ENCODE data around the gene FAM83D.

FAM83D gene

DNA sequence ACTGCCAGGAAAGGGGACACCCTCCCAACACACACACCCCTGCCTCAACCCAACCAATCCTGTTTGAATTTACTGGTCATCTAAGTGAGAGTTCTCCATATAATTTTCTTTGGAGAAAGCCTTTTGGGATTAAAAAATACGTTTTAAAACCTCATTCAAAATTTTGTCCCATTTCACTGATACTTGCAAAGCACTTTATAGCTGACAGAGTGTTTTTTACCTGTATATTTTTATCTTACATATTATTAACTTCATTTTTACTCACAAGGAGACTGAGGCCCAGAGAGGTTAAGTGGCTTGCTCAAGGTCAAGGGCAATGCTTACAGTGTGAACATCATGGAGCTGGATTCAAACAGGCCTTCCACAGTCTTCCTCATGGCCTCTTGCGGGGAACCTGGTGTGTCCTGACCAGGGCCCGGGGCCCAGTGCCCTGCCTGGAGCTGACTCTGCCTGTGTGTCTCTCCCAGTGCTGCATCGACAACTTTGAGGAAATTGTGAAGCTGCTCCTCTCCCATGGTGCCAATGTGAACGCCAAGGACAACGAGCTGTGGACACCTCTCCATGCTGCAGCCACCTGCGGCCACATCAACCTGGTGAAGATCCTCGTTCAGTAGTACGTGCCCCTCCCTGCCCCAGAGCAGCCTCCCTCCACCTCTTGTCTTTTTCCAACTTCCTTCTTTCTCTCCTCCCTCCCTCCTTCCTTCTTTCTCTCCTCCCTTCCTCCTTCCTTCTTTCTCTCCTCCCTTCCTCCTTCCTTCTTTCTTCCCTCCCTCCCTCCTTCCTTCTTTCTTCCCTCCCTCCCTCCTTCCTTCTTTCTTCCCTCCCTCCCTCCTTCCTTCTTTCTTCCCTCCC is 30.9 kb upstream of the FAM83D start:
- DNase-seq: no peak

DNA sequence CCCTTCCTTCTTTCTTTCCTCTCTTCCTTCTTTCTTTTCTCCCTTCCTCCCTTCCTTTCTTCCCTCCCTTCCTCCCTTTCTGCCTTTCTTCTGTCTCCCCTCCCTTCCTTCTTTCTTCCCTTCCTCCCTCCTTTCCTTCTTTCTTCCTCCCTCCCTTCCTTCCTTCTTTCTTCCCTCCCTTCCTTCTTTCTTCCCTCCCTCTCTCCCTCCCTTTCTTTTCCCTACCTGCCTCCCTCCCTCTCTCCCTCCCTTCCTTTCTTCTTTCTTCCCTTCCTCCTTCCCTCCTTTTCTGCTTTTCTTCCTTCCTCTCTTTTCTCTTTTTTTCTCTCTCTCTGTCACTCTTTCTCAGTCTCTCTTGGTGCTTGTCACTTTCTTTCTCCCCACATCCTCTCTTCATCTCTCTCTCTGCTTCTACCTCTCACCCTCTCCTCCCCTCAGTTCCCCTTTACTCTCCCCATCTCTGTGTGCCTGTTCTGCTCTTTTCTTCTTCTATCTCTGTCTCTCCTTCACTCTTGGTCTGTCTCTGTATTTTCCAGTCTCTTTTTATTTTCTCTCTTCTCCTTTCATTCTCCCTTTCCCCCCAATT is 30.1 kb upstream of the FAM83D start:
- no peak for DNase-seq

DNA sequence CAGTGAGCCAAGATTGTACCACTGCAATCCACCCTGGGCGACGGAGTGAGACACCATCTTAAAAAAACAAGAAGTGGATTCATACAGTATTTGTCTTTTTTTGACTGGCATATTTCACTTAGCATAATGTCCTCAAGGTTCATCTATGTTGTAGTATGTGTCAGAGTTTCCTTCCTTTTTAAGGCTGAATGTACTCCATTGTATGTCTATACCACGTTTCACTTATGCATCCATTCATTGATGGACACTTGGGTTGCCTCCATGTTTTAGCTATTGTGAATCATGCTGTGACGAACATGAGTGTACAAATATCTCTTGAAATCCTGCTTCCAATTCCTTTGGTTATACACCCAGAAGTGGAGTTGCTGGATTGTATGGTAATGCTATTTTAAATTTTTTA is 28.9 kb upstream of the FAM83D start:
- no peak for DNase-seq

DNA sequence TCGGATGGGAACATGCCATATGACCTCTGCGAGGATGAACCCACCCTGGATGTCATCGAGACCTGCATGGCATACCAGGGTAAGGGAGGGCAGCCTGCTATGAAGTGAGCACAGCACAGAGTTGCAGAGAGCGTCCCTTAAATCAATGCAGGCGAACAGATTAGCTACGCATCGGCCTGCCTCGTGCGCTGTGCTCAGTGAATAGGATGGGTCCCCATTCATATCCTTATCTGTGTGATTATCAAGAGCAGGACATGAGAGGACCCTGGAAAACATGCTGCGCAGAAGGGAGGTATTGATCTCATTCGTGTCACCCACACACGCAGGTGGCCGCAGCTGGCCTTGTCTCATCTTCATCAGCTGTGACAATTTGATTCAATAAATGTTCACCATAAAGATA is 25.6 kb upstream of the FAM83D start:
- DNase-seq: no peak

DNA sequence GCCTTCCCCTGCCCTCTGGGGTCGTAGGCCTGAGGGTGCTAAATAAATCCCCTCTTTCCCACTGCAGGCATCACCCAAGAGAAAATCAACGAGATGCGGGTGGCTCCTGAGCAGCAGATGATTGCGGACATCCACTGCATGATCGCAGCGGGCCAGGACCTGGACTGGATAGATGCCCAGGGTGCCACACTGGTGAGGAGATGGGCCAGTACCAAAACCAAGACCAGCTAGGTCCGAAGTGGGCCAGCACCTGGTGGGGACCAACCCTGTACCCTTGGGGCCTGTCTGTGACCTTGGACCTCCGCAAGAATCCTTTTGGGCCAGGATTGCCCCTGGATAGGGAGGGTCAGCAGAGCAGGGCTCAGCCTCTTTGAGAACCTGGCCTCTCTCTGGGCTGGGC is 23.6 kb upstream of the FAM83D start:
- no peak for DNase-seq

DNA sequence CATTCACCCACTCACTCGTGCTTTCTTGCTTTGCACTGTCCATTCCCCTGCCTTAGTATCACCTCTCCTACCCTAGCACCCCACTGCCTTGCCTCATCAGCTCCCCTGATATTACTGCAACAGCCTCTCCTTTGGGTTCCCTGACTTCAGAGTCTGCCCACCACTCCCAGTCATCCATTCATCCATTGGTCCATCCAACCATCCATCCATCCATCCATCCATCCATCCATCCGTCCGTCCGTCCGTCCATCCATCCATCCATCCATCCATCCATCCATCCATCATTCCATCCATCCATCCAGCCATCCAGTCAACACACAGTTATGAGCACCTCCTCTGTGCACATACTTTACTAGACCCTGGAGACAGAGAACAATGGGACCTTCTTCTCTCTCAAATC is 22.9 kb upstream of the FAM83D start:
- no peak for DNase-seq

DNA sequence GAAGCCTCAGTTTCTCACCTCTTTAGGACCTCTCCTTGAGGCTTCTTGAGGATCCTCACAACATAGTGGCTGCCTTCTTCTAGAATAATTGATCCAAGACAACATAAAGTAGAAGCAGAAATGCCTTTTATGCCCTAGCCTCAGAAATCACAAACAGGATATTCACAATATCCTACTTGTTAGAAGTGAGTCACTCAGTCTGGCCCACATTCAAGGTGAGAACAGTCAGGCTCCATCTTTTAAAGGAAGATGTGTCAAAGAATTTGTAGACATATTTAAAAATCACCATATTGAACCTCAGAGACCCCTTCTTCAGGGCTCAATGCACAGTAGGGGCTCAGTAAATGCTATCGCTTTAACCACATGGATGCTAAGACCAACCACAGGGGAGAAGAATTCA is 20.8 kb upstream of the FAM83D start:
- no peak for DNase-seq

DNA sequence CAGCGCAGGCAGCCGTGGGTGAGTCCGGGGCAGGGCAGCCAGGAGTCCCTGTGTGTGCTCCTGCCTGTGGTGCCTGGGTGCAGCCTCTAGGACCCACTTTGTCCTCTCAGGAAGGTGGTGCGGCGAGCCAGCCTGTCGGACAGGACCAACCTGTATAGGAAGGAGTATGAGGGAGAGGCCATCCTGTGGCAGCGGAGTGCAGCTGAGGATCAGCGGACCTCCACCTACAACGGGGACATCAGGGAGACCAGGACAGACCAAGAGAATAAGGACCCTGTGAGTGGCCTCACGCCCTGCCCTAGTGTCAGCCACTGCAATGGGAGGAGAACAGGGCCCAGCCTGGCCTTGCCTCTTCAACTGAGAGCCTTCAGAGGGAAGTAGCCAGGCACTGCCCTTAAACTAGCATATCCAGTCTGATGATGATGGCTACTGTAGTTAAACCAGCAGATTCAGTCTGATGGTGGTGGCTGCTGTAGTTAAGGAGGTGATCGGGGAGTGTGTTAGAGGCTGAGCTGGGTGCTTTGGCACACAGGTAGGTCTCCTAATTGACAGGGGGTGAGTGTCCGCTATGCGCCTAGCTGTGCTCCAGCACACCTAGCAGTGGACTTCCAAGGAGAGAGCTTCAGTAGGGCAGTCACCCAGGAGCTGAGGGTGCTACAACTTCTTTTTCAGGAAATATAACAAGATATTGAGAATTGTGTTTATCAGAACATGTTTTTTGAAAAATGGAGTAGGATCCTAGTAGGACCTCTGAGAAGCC is 18.1 kb upstream of the FAM83D start:
- no peak for DNase-seq

DNA sequence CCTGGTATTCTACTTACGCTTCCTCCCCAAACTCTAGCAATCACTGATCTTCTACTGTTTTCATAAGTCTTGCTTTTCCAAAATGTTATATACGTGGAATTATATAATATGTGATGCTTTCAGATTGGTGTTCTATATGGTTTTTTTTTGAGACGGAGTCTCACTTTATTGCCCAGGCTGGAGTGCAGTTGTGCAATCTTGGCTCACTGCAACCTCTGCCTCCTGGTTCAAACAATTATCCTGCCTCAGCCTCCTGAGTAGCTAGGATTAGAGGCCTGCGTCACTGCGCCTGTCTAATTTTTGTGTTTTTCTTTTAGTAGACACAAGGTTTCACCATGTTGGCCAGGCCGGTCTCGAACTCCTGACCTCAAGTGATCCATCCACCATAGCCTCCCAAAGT is 10.9 kb upstream of the FAM83D start:
- DNase-seq: no peak

DNA sequence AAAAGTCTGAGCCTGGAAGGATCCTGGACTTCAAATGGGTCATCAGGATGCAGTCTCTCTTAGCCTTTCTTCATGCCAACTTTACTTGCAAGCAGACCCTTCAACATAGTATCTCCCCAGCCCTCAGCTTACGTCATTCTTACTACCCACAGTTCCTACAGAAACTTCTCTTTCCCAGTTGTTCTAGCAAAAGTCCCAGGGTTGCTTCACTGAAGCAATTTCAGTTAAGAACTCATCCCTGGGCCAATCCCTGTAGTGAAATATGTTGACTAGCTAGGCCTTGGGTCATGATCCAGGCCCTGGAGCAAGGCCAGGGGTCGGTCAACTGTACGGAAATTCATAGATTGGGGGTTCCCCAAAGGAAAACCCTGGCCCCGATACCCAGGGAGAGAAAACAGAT is 8.6 kb upstream of the FAM83D start:
- DNase-seq: no peak

DNA sequence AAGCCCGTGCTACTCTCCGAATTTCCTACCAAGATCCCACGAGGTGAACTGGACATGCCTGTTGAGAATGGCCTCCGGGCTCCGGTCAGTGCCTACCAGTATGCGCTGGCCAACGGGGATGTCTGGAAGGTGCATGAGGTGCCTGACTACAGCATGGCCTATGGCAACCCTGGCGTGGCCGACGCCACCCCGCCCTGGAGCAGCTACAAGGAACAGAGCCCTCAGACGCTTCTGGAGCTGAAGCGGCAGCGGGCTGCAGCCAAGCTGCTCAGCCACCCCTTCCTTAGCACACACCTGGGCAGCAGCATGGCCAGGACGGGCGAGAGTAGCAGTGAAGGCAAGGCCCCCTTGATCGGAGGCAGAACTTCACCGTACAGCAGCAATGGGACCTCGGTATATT is 8.0 kb upstream of the FAM83D start:
- no peak for DNase-seq

DNA sequence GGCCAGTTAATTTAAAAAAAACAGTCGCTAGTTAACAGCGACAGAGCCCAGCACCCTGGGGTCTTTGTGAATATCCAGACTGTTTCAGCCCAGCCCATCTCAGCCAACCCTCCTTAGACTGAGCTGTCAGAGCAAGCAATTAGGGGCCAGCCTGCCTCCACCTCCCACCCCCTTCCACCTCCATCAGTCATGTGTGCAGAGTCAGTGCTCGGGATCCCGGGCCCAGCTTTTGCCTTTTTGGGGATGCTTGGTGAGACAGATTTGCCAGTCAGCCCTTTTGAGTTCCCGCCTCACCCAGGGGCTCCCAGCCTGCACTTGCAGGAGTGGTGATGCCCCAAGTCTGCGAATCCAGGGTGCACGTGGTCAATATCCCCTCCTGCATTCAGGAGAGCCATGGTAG is 6.5 kb upstream of the FAM83D start:
- DNase-seq: no peak

DNA sequence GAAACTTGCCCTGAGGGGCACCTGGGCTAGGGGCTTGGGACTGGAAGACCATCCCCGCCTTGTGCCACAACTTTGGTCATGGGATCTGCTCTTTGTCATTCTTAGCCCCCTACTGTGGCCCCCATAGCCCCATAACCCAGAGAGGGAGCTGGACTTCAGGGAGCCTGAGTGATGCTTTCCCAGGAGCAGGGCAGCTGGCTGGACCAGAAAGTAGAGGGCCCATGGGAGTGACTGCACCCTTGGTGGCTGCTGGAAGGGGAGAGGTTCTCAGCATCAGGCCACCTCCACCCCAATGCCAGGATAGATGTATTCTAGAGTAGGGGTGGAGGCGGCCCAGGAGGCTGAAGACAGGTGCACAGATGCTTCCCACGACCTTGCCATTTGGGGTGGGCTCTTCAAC is 5.8 kb upstream of the FAM83D start:
- DNase-seq: no peak

DNA sequence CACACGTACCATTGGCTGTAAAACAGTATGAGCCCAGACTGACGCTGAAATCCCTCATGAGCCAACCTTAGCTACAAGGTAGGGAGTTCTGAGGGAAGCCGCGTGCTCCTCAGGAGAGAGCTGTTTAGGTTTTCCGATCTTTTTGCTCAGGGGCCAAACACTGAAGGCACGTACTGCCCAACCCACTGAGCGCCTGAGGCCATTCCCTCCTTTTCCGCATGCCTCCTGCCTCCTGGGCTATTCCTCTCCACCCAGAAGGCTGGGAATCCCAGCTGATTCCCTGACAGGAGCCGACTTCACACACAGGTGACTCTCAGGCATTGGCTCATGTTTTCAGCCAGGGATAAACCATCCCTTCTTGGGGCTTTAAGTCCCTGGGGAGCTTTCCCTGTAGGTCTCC is 5.4 kb upstream of the FAM83D start:
- DNase-seq: no peak

DNA sequence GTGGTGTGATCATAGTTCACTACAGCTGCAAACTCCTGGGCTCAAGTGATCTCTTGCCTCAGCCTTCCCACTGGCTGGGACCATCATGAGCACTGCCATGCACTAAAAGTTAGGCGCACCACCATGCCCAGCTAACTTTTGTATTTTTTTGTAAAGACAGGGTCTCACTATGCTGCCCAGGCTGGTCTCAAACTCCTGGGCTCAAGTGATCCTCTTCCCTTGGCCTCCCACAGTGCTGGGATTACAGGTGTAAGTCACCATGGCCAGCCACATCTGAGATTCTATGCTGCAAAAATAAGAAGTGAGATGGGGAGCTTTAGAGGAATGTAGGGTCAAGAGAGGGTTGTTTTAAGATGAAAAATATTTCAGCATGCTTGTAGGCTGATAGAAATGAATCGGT is 1.5 kb upstream of the FAM83D start:
- no peak for DNase-seq

DNA sequence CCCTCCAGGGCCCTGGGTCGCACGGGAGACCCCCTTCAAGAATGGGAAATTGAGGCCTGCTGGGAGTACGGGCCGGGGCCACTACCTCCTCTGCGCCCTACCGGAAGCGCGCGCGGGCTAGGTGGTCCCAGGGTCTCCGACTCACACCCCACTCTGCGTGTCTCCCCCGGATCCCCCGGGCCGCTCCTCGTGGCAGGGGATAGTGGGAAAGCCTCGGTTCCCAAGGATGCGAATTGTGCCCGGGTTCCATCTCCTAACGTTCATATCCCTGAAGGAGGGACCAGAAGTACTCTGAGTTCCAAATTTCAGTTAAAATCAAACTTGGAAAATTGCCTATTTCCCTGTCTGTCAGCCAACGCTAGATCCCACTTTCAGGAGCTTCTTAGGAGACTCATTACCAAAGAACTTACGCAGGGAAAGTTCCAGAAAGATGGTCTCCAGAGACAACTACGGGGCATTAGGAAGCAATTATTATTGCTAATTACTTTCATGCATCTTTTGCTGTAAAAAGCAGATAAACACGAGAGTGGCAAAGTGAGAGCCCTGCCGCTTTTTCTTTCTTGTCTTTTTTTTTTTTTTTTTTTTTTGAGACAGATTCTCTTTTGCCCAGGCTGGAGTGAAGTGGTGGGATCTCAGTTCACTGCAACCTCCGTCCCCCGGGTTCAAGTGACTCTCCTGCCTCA is 858 bp downstream of the FAM83D start:
- peak in 1 of 3 experiments; percentile 54 for DNase-seq

DNA sequence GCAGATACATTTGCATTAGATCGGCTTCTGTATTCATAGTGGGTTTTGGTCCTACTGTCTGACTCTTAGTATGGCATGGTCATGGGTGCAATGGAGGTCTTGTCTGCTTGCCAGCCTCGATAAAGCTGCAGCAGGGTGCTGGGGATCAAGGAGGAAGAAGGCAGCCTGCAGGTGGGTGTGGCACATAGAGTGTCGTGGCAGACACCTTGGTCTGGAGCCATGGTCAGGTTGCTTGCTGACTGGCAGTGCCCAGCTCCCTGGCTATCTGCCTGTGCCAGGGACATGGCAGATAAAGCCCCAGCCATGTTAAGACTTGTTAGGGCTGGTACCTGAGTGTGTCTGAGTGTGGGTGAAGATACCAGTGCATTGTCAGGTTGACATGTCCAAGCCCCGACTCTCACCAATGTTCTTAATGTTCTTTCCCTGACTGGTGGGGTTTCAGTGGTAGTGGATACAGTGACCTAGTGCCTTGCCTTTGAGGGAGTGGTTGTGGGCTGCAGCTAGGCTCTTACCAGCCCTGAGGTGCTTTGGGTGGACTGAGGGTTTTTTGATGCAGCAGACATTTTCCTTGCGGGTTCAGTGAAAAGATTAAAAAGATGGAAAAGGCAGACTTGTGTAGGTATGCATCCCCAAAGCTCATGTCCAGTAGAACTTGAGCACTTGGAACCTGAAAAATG is 1.8 kb downstream of the FAM83D start:
- DNase-seq: no peak

DNA sequence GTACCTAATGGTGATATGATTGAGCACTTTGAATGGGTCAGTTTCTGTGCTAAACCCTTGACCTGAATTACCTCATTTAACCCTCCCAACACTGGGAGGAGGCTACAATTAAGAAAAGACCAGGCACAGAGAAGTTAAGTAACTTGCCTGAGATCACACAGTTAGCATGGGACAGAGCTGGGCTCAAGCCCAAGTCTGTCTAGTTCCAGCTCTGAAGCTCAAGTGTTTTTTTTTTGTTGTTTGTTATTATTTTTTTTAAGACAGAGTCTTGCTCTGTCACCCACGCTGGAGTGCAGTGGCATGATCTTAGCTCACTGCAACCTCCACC is 4.0 kb downstream of the FAM83D start:
- no peak for DNase-seq

DNA sequence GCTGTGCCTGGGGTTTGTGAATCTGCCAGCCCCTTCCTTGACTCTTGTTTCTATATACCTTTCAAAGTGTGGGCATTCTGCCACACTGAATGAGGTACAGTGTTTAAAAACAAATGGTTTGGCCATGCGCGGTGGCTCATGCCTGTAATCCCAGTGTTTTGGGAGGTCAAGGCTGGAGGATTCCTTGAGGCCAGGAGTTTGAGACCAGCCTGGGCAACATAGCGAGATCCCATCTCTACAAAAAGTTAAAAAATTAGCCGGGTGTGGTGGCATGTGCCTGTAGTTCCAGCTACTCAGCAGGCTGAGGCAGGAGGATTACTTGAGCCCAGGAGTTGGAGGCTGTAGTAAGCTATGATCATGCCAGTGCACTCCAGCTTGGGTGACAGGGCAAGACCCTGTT is 5.8 kb downstream of the FAM83D start:
- DNase-seq: no peak

DNA sequence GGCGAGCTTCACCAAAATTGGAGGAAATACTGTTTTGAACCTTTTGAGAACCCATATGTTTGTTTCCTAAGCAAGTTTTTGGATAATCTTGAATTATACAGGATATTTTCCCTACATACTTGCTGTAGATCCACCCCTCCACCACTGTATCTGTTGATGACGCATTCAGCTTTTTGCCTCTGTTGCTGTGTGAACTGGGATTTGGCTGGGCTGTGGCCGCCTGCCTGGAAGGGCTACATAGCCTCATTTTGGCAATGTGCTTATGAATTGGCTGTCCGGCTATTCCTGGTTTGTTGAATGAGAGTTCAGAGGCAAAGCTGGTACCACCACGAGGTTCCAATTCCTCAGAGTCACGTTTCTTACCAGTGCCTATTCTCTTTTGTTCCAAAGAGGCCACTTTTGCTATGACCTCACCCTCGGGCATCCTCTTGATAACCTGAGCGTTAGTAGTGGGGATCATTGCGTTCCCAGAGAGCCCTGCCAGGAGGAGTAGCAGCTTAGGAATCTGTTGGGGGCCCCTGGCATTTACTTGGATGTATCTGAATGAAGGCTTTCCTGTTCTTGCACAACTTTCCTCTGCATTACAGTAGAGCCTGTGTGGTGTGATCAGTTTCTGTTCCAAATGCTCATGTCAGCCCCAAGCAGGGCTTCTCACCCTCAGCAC is 6.4 kb downstream of the FAM83D start:
- DNase-seq: no peak

DNA sequence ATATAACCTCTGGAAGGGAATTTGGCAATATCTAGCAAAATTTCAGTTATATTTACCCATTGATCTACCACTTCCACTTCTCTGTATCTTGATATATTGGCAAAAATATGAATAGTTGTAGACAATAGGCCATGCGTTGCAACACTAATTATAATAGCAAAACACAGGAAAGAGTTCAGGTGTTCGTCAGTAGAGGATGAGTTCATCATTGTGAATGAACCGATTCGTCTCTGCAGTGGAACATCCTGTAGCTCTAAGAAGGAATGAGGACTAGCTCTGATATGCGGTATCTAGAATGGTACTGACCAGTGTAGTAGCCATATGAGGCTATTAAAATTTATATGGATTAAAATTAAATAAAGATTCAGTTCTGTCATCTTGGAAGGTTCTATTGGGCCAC is 8.3 kb downstream of the FAM83D start:
- no peak for DNase-seq

DNA sequence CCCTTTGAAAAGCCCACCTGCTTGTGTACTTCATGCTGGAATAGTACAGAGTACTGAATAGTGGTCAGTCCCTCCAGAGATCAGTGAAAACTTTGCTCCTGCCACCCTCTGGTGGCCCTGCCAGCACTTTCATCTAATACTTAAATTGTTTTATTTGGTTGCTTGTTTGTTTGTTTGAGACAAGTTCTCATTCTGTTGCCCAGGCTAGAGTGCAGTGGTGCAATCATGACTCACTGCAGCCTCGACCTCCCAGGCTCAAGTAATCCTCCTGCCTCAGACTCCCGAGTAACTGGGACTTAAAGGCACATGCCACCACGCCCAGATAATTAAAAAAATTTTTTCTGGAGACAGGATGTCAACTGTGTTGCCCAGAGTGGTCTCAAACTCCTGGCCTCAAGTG is 9.1 kb downstream of the FAM83D start:
- no peak for DNase-seq

DNA sequence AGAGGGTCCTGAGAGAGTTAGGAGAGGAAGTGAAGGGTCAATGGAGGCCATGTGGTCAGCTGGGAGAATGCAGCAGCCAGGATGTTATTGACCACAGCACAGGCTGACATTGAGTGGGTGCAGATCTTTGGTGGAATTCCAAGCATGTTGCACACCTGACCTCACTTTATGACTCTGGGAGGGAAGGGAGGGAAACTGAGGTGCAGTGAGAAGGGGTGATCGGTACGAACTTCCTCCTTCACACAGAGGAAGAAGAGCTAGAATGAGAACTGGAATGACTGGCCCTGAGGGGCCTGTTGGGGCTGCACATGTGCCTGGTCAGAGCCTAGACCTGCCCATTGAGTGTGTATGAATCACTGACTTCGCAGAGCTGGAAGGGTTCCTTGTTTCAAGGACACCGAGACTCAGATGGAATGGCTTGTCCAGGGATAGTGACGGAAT is 9.8 kb downstream of the FAM83D start:
- DNase-seq: no peak
